ENCODE results near the gene CNFN.
"Not testable (repeated sequence)": the region's sequence is repeated elsewhere in the genome, so short reads cannot be mapped to it uniquely, and the experiment has no call there.

Gene CNFN

GRCh38 chr19:42353341-42354015 is 36.6 kb downstream of the CNFN start:
- Mint-ChIP-seq H3K27ac (no peak overlapping the region), H3K36me3 (peaks cover 2% of the 10 kb centered on the region), H3K4me1 (ENCODE audit: low read depth) (no peaks in the 10 kb centered on the region), H3K9me3 (ENCODE audit: low read depth) (no peaks in the 10 kb centered on the region), H3K27me3 (no peaks in the 10 kb centered on the region), H3K4me3 (no peak overlapping the region)

GRCh38 chr19:42352301-42353259 is 37.5 kb downstream of the CNFN start:
- Mint-ChIP-seq H3K27me3 (no peaks in the 10 kb centered on the region), H3K27ac (no peak overlapping the region), H3K9me3 (ENCODE audit: low read depth) (no peaks in the 10 kb centered on the region), H3K4me3 (no peak overlapping the region), H3K36me3 (peaks cover 2% of the 10 kb centered on the region), H3K4me1 (ENCODE audit: low read depth) (no peaks in the 10 kb centered on the region)

GRCh38 chr19:42351079-42351735 is 38.9 kb downstream of the CNFN start:
- Mint-ChIP-seq H3K4me1 (ENCODE audit: low read depth) (no peaks in the 10 kb centered on the region), H3K4me3 (no peak overlapping the region), H3K9me3 (ENCODE audit: low read depth) (no peaks in the 10 kb centered on the region), H3K27me3 (no peaks in the 10 kb centered on the region), H3K36me3 (peaks cover 2% of the 10 kb centered on the region), H3K27ac (no peak overlapping the region)

GRCh38 chr19:42350417-42350816 is 39.7 kb downstream of the CNFN start:
- Mint-ChIP-seq H3K36me3 (peaks cover 3% of the 10 kb centered on the region), H3K27ac (no peak overlapping the region)

GRCh38 chr19:42349378-42350107 is 40.6 kb downstream of the CNFN start:
- Mint-ChIP-seq H3K36me3 (peaks cover 6% of the 10 kb centered on the region), H3K27ac (no peak overlapping the region), H3K4me3 (no peak overlapping the region), H3K4me1 (ENCODE audit: low read depth) (no peaks in the 10 kb centered on the region), H3K27me3 (no peaks in the 10 kb centered on the region), H3K9me3 (ENCODE audit: low read depth) (no peaks in the 10 kb centered on the region)

More at GRCh38 chr19:42350417-42350816, 39.7 kb downstream of the CNFN start:
- H3K4me1 Mint-ChIP-seq (ENCODE audit: low read depth), result no peaks in the 10 kb centered on the region
- H3K4me3 Mint-ChIP-seq, result no peak overlapping the region
- H3K9me3 Mint-ChIP-seq (ENCODE audit: low read depth), result no peaks in the 10 kb centered on the region
- H3K27me3 Mint-ChIP-seq, result no peaks in the 10 kb centered on the region

GRCh38 chr19:42348211-42348610 is 41.9 kb downstream of the CNFN start:
- H3K27me3 Mint-ChIP-seq, result no peaks in the 10 kb centered on the region
- H3K4me1 Mint-ChIP-seq (ENCODE audit: low read depth), result no peaks in the 10 kb centered on the region
- no peak overlapping the region for H3K4me3 Mint-ChIP-seq
- H3K36me3 Mint-ChIP-seq, result peaks cover 6% of the 10 kb centered on the region
- H3K9me3 Mint-ChIP-seq (ENCODE audit: low read depth), result no peaks in the 10 kb centered on the region
- H3K27ac Mint-ChIP-seq, result no peak overlapping the region

- peaks cover 6% of the 10 kb centered on the region for H3K36me3 Mint-ChIP-seq
- no peak overlapping the region for H3K4me3 Mint-ChIP-seq
- no peak overlapping the region for H3K27ac Mint-ChIP-seq
- H3K4me1 Mint-ChIP-seq (ENCODE audit: low read depth), result no peaks in the 10 kb centered on the region
- H3K27me3 Mint-ChIP-seq, result no peaks in the 10 kb centered on the region
- H3K9me3 Mint-ChIP-seq (ENCODE audit: low read depth), result no peaks in the 10 kb centered on the region
Observed at GRCh38 chr19:42345191-42345812, 44.8 kb downstream of the CNFN start.

- Mint-ChIP-seq H3K27ac (no peak overlapping the region), H3K27me3 (no peaks in the 10 kb centered on the region), H3K9me3 (ENCODE audit: low read depth) (no peaks in the 10 kb centered on the region), H3K36me3 (peaks cover 6% of the 10 kb centered on the region), H3K4me1 (ENCODE audit: low read depth) (no peaks in the 10 kb centered on the region), H3K4me3 (no peak overlapping the region)
Observed at GRCh38 chr19:42344336-42344893, 45.7 kb downstream of the CNFN start.

- H3K27ac Mint-ChIP-seq, result no peak overlapping the region
Observed at GRCh38 chr19:42343344-42344110, 46.6 kb downstream of the CNFN start.

GRCh38 chr19:42339922-42340321 is 50.2 kb downstream of the CNFN start:
- H3K4me1 Mint-ChIP-seq (ENCODE audit: low read depth); H3K27me3 Mint-ChIP-seq; H3K36me3 Mint-ChIP-seq; H3K4me3 Mint-ChIP-seq; H3K27ac Mint-ChIP-seq; H3K9me3 Mint-ChIP-seq (ENCODE audit: low read depth): not testable (repeated sequence)

More at GRCh38 chr19:42343344-42344110, 46.6 kb downstream of the CNFN start:
- Mint-ChIP-seq H3K4me1 (ENCODE audit: low read depth) (no peaks in the 10 kb centered on the region), H3K27me3 (no peaks in the 10 kb centered on the region), H3K36me3 (peaks cover 6% of the 10 kb centered on the region), H3K9me3 (ENCODE audit: low read depth) (no peaks in the 10 kb centered on the region), H3K4me3 (no peak overlapping the region)

- H3K4me3 Mint-ChIP-seq; H3K4me1 Mint-ChIP-seq (ENCODE audit: low read depth); H3K27me3 Mint-ChIP-seq; H3K27ac Mint-ChIP-seq; H3K36me3 Mint-ChIP-seq; H3K9me3 Mint-ChIP-seq (ENCODE audit: low read depth): not testable (repeated sequence)
Observed at GRCh38 chr19:42339126-42339860, 50.8 kb downstream of the CNFN start.
